Epithelial cell of esophagus (primary cell): ENCODE results near the gene PDE8A.
"Not testable (repeated sequence)": the region's sequence is repeated elsewhere in the genome, so short reads cannot be mapped to it uniquely, and the experiment has no call there.

Source experiments
- DNase-seq: peaks from one replicate; pipeline ENCODE4 v3.0.0; 2010; ENCODE audit warnings: low read depth
- H3K4me3 ChIP-seq: 2 replicates; pipeline ENCODE4 v1.5.1; 2011; ENCODE audit warnings: mild to moderate bottlenecking, low read length, control low read depth
- TF ChIP-seq, protein P1 (sequence below): IDR thresholded peaks from 2 replicates; pipeline ENCODE4 v1.5.1; 2011; ENCODE audit warnings: low read depth, mild to moderate bottlenecking, low read length, control low read depth, inconsistent platforms; ENCODE audit not compliant: insufficient read depth; ENCODE audit errors: missing control alignments

The PDE8A gene

DNA sequence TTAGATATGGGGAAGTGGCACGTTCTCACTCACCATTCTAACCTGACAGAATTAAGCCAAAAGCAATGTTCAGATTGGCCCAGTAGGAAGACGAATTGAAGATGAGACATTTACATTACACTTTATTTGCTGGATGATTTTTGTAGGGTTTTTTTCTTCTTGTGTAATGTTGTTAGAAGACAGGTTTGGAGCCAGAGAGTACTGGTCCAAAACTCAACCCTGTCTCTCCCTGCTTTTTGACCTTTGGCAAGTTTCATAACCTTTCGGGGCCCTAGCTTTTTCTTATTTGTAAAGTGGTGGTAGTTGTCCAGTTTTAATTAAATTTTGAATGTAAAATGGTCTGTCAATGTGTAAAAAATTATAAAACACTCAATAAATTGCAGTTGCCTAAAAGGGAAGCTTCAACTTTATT is 29.5 kb downstream of the PDE8A start:
- DNase-seq, result no peak
- no peak overlapping the region for H3K4me3 ChIP-seq
- TF ChIP-seq, protein P1, sequence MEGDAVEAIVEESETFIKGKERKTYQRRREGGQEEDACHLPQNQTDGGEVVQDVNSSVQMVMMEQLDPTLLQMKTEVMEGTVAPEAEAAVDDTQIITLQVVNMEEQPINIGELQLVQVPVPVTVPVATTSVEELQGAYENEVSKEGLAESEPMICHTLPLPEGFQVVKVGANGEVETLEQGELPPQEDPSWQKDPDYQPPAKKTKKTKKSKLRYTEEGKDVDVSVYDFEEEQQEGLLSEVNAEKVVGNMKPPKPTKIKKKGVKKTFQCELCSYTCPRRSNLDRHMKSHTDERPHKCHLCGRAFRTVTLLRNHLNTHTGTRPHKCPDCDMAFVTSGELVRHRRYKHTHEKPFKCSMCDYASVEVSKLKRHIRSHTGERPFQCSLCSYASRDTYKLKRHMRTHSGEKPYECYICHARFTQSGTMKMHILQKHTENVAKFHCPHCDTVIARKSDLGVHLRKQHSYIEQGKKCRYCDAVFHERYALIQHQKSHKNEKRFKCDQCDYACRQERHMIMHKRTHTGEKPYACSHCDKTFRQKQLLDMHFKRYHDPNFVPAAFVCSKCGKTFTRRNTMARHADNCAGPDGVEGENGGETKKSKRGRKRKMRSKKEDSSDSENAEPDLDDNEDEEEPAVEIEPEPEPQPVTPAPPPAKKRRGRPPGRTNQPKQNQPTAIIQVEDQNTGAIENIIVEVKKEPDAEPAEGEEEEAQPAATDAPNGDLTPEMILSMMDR, result no peak

DNA sequence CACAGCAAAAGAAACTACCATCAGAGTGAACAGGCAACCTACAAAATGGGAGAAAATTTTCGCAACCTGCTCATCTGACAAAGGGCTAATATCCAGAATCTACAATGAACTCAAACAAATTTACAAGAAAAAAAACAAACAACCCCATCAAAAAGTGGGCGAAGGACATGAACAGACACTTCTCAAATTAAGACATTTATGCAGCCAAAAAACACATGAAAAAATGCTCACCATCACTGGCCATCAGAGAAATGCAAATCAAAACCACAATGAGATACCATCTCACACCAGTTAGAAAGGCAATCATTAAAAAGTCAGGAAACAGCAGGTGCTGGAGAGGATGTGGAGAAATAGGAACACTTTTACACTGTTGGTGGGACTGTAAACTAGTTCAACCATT is 30.1 kb downstream of the PDE8A start:
- not testable (repeated sequence) for H3K4me3 ChIP-seq, DNase-seq

DNA sequence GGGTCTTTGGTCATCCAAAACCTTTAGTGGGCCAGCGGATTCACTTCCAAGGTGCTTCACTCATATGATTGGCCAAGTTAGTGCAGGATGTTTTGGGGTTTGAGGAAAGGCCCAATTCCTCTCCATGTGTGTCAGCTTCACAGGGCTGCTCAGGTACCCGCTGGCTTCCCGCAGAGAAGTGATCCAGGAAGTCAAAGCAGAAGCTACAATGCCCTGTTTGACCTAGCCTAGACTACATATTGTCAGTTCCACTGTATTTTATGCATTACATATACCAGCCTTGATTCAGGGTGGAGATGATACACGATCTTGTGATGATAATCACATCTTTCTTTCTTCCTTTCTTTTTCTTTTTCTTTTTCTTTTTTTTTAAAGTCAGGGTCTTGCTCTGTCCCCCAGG is 32.1 kb downstream of the PDE8A start:
- TF ChIP-seq, protein P1, result no peak
- no peak for DNase-seq
- no peak overlapping the region for H3K4me3 ChIP-seq

DNA sequence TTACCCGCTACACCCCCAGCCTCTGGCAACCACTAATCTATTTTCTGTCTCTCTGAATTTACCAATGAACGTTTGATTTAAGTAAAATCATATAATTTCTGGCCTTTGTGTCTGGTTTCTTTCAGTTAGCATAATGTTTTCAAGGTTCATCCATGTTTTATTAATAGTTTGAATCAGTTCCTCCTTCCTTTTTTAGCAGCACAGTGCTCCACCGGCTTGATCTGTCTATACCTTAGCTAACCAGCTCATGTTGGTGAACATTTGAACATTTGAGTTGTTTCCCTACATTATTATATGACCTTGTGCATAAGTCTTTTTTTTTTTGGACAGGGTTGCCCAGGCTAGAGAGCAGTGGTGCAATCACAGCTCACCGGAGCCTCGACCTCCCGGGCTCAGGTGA is 33.3 kb downstream of the PDE8A start:
- H3K4me3 ChIP-seq, result no peak overlapping the region
- no peak for DNase-seq
- TF ChIP-seq, protein P1, result no peak

DNA sequence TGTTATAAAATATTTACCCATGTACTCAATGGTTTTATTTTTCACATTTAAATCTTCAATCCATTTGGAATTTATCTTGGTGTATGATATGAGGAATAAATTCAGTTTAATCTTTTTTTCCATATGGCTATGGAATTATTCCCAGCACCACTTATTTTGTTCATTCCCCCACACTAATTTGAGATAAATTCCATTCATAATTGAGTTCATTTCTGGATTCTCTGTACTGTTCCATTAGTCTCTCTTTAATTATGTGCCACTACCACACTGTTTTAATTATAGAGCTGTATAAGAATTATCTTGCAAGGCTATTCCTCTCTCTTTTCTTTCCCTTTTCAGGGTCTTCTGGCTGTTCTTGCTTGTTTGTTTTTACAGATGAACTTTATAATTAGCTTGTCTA is 34.6 kb downstream of the PDE8A start:
- DNase-seq, result no peak
- no peak overlapping the region for H3K4me3 ChIP-seq
- TF ChIP-seq, protein P1, result no peak

DNA sequence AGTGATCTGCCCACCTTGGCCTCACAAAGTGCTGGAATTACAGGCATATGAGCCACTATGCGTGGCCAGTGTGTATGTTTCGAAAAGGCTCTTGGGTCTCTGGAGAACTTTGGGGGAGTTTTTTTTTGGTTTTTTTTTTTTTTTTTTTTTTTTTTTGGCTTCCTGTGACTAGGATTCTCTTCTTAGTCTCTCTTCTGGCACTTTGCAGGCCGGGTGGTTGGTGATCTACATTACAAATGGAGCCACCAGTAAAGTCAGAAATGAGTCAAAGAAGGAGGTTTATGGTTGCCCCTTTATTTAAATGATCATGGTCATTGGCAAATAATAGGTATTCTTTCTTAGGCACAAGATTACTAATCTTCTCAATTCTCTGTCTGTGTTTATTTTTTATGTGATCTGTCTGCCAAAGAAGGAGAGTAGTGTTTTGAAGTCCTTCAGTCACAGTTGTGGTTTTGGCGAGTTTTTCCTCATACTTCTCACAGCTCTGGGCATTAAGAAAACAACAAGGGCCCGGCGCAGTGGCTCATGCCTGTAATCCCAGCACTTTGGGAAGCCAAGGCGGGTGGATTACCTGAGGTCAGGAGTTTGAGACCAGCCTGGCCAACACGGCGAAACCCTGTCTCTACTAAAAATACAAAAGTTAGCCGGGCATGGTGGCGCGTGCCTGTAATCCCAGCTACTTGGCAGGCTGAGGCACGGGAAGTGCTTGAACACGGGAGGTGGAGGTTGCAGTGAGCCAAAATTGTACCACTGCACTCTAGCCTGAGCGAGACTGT is 38.3 kb downstream of the PDE8A start:
- peak; percentile 49 for DNase-seq
- TF ChIP-seq, protein P1, result no peak
- H3K4me3 ChIP-seq, result no peak overlapping the region

DNA sequence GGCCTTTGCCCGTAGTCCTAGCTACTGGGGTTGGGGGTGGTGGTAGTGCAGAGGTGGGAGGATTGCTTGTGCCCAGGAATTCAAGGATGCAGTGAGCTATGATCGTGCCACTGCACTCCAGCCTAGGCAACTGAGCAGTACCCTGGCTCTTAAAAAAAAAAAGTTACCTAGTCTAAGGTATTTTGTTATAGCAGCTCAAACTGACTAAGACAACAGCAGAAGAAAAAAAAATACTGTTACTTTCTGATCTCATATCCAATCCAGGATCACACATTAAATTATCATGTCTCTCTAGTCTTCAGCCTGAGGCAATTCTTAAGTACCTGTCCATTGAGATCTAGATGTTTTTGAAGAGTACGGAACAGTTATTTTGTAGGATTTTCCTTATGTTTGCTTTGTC is 39.8 kb downstream of the PDE8A start:
- TF ChIP-seq, protein P1, result no peak

More for the DNA sequence above, 39.8 kb downstream of the PDE8A start:
- no peak overlapping the region for H3K4me3 ChIP-seq
- DNase-seq, result no peak
